WTC11 (cell line): Measurements from ENCODE around the gene CCR6.

ENCODE experiments used
- CREB1 ChIP-seq: sonication (generic); formaldehyde crosslinking; IDR thresholded peaks from 2 replicates; pipeline ENCODE4 v1.8.0; 2023; ENCODE audit warnings: mild to moderate bottlenecking, missing genetic modification reagents
- FOXJ3 ChIP-seq: sonication (generic); formaldehyde crosslinking; IDR thresholded peaks from 2 replicates; pipeline ENCODE4 v1.9.0; 2021; ENCODE audit warnings: missing genetic modification reagents, mild to moderate bottlenecking, borderline replicate concordance
- FOXP1 ChIP-seq: sonication (generic); formaldehyde crosslinking; IDR thresholded peaks from 2 replicates; pipeline ENCODE4 v1.8.0; 2022; ENCODE audit warnings: missing genetic modification reagents, mild to moderate bottlenecking, moderate library complexity, borderline replicate concordance
- TEAD4 ChIP-seq: sonication (generic); formaldehyde crosslinking; IDR thresholded peaks from 2 replicates; pipeline ENCODE4 v1.8.0; 2022; ENCODE audit warnings: mild to moderate bottlenecking, missing genetic modification reagents
- TF ChIP-seq, protein P1 (sequence below): sonication (generic); formaldehyde crosslinking; conservative IDR thresholded peaks from 2 replicates; pipeline ENCODE4 v1.8.1; 2022; ENCODE audit warnings: mild to moderate bottlenecking, missing genetic modification reagents
- TF ChIP-seq, protein P2 (sequence below): fragments of 200-600 bp; IDR thresholded peaks from 2 replicates; pipeline ENCODE4 v1.8.0; 2022; ENCODE audit warnings: antibody characterized with exemption

DNA sequence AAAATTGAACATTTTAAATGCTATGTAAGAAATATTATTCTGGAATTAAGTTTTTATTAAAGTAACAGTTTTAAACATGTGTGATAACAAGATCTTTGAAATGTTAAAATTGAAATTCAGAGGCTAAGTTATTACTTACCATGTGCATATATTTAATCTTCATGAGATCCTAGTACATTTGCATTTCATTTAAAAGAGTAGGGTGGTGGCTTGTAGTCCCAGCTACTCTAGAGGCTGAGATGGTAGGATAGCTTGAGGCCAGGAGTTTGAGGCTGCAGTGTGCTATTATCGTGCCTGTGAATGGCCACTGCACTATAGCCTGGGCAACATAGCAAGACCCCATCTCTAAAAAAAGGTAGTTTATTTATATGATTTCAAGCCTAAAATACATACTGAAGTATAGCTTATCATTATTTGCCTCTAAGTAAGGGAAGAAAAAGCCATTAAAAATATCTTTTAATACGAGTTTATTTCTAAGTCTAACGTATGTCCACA is 3.0 kb downstream of the CCR6 start:
- TF ChIP-seq, protein P1, sequence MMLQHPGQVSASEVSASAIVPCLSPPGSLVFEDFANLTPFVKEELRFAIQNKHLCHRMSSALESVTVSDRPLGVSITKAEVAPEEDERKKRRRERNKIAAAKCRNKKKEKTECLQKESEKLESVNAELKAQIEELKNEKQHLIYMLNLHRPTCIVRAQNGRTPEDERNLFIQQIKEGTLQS (CRISPR knock-in tag): no peak
- TF ChIP-seq FOXP1 (CRISPR knock-in tag) (no peak), CREB1 (CRISPR knock-in tag) (no peak), FOXJ3 (no peak), TEAD4 (no peak)
- TF ChIP-seq, protein P2, sequence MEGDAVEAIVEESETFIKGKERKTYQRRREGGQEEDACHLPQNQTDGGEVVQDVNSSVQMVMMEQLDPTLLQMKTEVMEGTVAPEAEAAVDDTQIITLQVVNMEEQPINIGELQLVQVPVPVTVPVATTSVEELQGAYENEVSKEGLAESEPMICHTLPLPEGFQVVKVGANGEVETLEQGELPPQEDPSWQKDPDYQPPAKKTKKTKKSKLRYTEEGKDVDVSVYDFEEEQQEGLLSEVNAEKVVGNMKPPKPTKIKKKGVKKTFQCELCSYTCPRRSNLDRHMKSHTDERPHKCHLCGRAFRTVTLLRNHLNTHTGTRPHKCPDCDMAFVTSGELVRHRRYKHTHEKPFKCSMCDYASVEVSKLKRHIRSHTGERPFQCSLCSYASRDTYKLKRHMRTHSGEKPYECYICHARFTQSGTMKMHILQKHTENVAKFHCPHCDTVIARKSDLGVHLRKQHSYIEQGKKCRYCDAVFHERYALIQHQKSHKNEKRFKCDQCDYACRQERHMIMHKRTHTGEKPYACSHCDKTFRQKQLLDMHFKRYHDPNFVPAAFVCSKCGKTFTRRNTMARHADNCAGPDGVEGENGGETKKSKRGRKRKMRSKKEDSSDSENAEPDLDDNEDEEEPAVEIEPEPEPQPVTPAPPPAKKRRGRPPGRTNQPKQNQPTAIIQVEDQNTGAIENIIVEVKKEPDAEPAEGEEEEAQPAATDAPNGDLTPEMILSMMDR: no peak
